Stimulated activated CD4-positive, alpha-beta T cell treated with anti-CD3 and anti-CD28 coated beads, Interleukin-1b, Interleukin-23, amount 100 ng/mL, for 24 hours (primary cell): ENCODE measurements around the gene PDE7B.

Source experiments
- DNase-seq, 4 experiments: peaks; one replicate each; pipeline ENCODE4 v3.0.0-alpha.2; 2020; ENCODE audit warnings: low read depth in 4 of 4, low spot score in 1 of 4

PDE7B gene

GRCh38 chr6:135983093-135983492 is 131.6 kb downstream of the PDE7B start:
- no peak for DNase-seq

GRCh38 chr6:135983718-135984343 is 132.3 kb downstream of the PDE7B start:
- no peak for DNase-seq

- no peak for DNase-seq
These were observed 134.0 kb downstream of the PDE7B start for GRCh38 chr6:135985471-135985870.

GRCh38 chr6:135987226-135987625 is 135.7 kb downstream of the PDE7B start:
- DNase-seq, result no peak

GRCh38 chr6:135990439-135990838 is 138.9 kb downstream of the PDE7B start:
- no peak for DNase-seq

- no peak for DNase-seq
These were observed 139.5 kb downstream of the PDE7B start for GRCh38 chr6:135990855-135991464.

GRCh38 chr6:135992739-135993138 is 141.2 kb downstream of the PDE7B start:
- no peak for DNase-seq

- DNase-seq, result no peak
These were observed 141.9 kb downstream of the PDE7B start for GRCh38 chr6:135993361-135993760.

GRCh38 chr6:135994857-135995544 is 143.5 kb downstream of the PDE7B start:
- no peak for DNase-seq

GRCh38 chr6:135995545-135995898 is 144.0 kb downstream of the PDE7B start:
- DNase-seq, result no peak

- DNase-seq, result no peak
These were observed 145.2 kb downstream of the PDE7B start for GRCh38 chr6:135996668-135997067.

GRCh38 chr6:135999393-135999792 is 147.9 kb downstream of the PDE7B start:
- DNase-seq, result no peak

- no peak for DNase-seq
These were observed 155.8 kb downstream of the PDE7B start for GRCh38 chr6:136007345-136007744.

- DNase-seq, result no peak
These were observed 160.0 kb downstream of the PDE7B start for GRCh38 chr6:136011475-136011874.

GRCh38 chr6:136012198-136012887 is 160.8 kb downstream of the PDE7B start:
- no peak for DNase-seq

- DNase-seq, result no peak
These were observed 161.4 kb downstream of the PDE7B start for GRCh38 chr6:136012943-136013342.

- DNase-seq, result no peak
These were observed 163.2 kb downstream of the PDE7B start for GRCh38 chr6:136014454-136015437.

- no peak for DNase-seq
These were observed 164.0 kb downstream of the PDE7B start for GRCh38 chr6:136015531-136015930.

- DNase-seq, result no peak
These were observed 165.0 kb downstream of the PDE7B start for GRCh38 chr6:136016228-136017225.

GRCh38 chr6:136020691-136021090 is 169.2 kb downstream of the PDE7B start:
- no peak for DNase-seq
